Cerebellar cortex (tissue), 1 donor: Measurements from ENCODE around the gene EID1.
"Not testable (repeated sequence)": the region's sequence is repeated elsewhere in the genome, so short reads cannot be mapped to it uniquely, and the experiment has no call there.

ENCODE experiments used
- DNase-seq: peaks from one replicate; pipeline ENCODE4 v3.0.0-alpha.2; 2015; ENCODE audit warnings: low spot score

Gene EID1

GRCh38 chr15:48869966-48870365 is 8.0 kb upstream of the EID1 start:
- DNase-seq = no peak

- DNase-seq = no peak
These were observed 6.4 kb upstream of the EID1 start for GRCh38 chr15:48871542-48871941.

GRCh38 chr15:48872632-48873031 is 5.3 kb upstream of the EID1 start:
- no peak for DNase-seq

- no peak for DNase-seq
These were observed 2.5 kb upstream of the EID1 start for GRCh38 chr15:48875241-48875960.

- no peak for DNase-seq
These were observed 1.9 kb upstream of the EID1 start for GRCh38 chr15:48876057-48876456.

GRCh38 chr15:48880070-48880634 is 2.2 kb downstream of the EID1 start:
- DNase-seq = no peak

- DNase-seq = no peak
These were observed 5.8 kb downstream of the EID1 start for GRCh38 chr15:48883699-48884098.

GRCh38 chr15:48887144-48887543 is 9.2 kb downstream of the EID1 start:
- no peak for DNase-seq

- DNase-seq = no peak
These were observed 10.3 kb downstream of the EID1 start for GRCh38 chr15:48888191-48888590.

- DNase-seq = no peak
These were observed 10.9 kb downstream of the EID1 start for GRCh38 chr15:48888836-48889235.

- no peak for DNase-seq
These were observed 12.0 kb downstream of the EID1 start for GRCh38 chr15:48889925-48890324.

- no peak for DNase-seq
These were observed 12.5 kb downstream of the EID1 start for GRCh38 chr15:48890375-48890972.

- DNase-seq = no peak
These were observed 13.4 kb downstream of the EID1 start for GRCh38 chr15:48891232-48891765.

GRCh38 chr15:48893311-48893710 is 15.4 kb downstream of the EID1 start:
- no peak for DNase-seq

GRCh38 chr15:48896869-48897814 is 19.2 kb downstream of the EID1 start:
- no peak for DNase-seq

- DNase-seq = no peak
These were observed 20.1 kb downstream of the EID1 start for GRCh38 chr15:48898032-48898431.

- no peak for DNase-seq
These were observed 20.5 kb downstream of the EID1 start for GRCh38 chr15:48898446-48898845.

- DNase-seq = no peak
These were observed 21.9 kb downstream of the EID1 start for GRCh38 chr15:48899793-48900192.

GRCh38 chr15:48904758-48905157 is 26.8 kb downstream of the EID1 start:
- no peak for DNase-seq

GRCh38 chr15:48905216-48905615 is 27.3 kb downstream of the EID1 start:
- no peak for DNase-seq

GRCh38 chr15:48905847-48906246 is 27.9 kb downstream of the EID1 start:
- no peak for DNase-seq

GRCh38 chr15:48909313-48909712 is 31.4 kb downstream of the EID1 start:
- not testable (repeated sequence) for DNase-seq
